ENCODE results near the gene SERGEF.

The SERGEF gene

GRCh38 chr11:17812091-17812864 lies 200.6 kb downstream of the SERGEF start:
- DNase-seq (ENCODE audit: low read depth): no peak

- DNase-seq (ENCODE audit: low read depth): no peak
Observed at GRCh38 chr11:17811352-17811751, 201.5 kb downstream of the SERGEF start.

- no peak for DNase-seq (ENCODE audit: low read depth)
Observed at GRCh38 chr11:17810746-17811145, 202.1 kb downstream of the SERGEF start.

- no peak for DNase-seq (ENCODE audit: low read depth)
Observed at GRCh38 chr11:17810041-17810440, 202.8 kb downstream of the SERGEF start.

DNA sequence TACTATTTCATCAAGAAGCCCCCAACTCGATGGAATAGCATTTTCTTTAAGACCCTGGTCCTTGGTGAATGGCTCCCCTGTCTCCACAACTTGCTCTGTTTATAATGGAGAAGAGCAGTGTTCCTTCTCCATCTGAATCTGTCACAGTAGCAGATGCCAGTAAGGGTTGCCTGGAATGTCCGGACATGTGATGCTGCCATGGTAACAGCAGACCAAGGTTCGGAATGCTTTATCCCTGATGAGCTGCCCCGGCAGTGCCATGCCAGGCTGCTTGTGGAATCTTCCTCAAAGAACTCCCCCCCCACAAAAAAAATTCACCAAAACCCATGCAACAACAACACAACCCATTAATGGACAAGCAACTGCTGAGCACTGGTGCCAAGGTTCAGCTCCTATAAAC lies 205.8 kb downstream of the SERGEF start:
- DNase-seq (ENCODE audit: low read depth): no peak

DNA sequence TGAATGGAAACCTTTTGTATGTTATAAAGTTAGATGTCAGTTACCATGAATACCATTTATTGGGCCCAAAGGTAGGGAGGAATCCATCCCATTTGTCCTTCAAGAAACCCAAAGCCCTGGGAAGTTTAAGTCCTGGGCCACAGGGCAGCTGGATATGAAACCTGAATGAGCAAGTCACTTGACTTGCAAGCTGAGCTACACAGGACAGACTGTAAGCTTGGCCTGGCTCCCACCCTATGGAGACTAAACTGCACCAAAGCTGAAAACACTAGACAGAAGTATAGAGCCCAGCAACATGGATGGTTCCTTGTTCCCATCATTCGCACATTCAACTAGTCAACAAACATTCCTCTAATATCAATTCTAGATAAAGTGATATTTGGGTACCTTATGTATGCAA lies 207.0 kb downstream of the SERGEF start:
- no peak for DNase-seq (ENCODE audit: low read depth)

- no peak for DNase-seq (ENCODE audit: low read depth)
Observed at GRCh38 chr11:17805043-17805442, 207.8 kb downstream of the SERGEF start.

- no peak for DNase-seq (ENCODE audit: low read depth)
Observed at GRCh38 chr11:17803754-17804334, 209.0 kb downstream of the SERGEF start.

DNA sequence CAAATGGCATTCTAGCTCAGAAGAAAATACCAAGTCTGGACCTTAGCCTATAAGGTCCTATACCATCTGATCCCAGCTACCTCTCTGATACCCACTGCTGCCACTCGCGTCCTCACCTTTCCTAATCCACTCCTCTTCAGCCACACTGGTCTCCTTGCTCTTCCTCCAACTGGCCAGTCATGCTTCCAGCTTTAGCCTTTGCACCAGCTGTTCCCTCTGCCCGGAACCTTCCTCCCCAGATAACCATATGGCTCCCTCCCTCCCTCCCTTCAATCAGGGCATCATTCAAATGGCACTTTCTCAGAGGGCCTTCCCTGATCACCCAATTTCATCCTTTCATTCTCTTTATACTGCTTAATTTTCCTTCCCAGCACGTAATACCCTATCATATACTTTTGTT lies 210.4 kb downstream of the SERGEF start:
- DNase-seq (ENCODE audit: low read depth): no peak

DNA sequence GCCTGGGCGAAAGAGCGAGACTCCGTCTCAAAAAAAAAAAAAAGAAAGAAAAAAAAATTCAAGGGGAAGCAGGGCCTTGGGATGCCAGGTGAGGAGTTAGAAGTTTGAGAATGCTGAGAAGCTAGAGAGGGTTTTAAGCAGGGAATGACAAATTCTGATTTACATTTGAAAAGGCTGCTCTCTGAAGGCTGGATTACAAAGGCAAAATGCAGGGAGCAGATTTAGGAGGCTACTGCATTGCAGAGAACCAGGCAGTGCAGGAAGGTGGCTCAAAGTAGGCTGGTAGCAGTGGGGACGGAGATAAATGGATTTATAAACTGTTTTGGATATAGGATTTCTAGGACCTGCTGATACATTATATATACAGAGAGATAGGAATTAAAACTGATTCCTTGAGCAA lies 211.7 kb downstream of the SERGEF start:
- no peak for DNase-seq (ENCODE audit: low read depth)

DNA sequence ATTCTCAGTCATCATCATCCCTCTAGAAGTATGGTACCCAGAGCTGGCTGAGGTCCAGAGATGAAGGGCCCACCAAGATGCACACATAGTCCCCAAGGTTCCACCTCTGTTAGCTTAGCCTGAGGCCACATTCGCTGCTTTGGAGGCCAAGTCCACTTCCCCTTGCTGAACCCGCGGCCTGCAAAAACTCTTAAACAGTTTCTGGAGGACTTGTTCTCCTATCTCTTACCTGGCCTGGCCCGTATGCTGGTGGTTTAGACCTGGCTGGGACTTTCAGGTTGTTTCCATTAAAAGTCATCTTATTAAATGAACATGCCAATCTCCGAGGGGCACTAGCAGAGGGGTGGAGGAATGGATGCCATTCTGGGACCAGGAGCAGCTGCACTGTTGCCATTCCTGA lies 213.7 kb downstream of the SERGEF start:
- no peak for DNase-seq (ENCODE audit: low read depth)

DNA sequence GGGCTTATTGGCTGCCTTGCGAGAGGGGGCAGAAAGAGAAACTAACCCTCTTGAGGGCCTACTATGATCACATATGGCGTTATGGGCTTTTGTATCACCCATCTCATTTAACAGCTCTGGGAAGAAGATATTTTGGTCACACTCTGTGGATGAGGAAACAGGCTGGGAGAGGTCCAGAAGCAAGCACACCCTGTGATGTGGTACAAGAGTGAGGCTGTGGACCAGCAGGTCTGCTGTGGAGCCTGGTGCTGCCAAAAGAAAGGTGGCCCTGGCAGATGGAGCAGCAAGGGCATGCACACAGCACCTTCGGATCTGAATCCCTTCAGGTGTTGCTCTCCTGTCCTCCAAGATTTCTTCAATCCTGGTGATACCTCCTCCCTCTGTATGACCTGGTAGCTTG lies 214.1 kb downstream of the SERGEF start:
- no peak for DNase-seq (ENCODE audit: low read depth)

- DNase-seq (ENCODE audit: low read depth): no peak
Observed at GRCh38 chr11:17798253-17798652, 214.6 kb downstream of the SERGEF start.

DNA sequence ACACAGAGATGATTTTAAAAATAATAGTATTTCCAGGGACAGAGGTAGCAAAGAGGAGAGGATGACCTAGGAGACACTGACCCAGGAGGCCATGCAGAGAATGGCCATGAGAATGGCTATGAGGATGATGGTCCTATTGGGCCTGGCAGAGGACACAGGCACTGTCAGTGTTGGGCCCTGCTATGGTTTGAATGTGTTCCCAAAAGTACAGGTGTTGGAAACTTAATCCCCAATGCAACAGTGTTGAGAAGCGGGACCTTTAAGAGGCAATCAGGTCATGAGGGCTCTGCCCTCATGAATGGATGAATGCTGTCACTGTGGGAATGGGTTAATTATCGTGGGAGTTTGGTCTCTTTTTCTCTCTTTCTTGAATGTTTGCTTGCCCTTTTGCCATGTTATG lies 216.7 kb downstream of the SERGEF start:
- DNase-seq (ENCODE audit: low read depth): no peak

- no peak for DNase-seq (ENCODE audit: low read depth)
Observed at GRCh38 chr11:17794981-17795380, 217.9 kb downstream of the SERGEF start.

DNA sequence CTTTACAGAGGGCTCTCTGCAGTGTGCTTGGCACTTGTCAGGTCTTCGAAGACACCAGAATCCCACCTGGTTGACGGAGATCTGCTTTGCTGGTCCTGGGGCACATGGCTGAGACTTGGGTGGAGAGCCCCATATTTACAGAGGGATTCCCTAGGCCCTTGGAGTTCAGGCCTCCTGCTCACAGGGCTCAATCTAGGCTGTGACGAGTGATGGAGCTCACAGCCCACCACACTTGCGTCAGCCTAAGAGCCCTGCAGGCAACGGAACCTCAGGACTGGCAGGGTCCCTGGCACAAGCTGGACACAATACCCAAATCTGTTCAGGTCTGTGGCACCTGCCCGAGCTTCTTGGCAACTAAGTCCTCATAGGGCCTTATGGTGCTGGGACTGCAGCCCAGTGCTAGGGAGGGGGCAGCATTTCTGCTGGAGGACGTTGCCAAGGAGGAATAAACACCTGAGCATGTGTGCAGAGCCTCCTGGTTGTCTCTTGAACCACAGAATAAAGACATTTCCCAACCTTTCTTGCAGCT lies 219.1 kb downstream of the SERGEF start:
- DNase-seq (ENCODE audit: low read depth): no peak

GRCh38 chr11:17792161-17792560 lies 220.7 kb downstream of the SERGEF start:
- DNase-seq (ENCODE audit: low read depth): no peak

GRCh38 chr11:17791144-17791543 lies 221.7 kb downstream of the SERGEF start:
- DNase-seq (ENCODE audit: low read depth): no peak

- no peak for DNase-seq (ENCODE audit: low read depth)
Observed at GRCh38 chr11:17790453-17790852, 222.4 kb downstream of the SERGEF start.

DNA sequence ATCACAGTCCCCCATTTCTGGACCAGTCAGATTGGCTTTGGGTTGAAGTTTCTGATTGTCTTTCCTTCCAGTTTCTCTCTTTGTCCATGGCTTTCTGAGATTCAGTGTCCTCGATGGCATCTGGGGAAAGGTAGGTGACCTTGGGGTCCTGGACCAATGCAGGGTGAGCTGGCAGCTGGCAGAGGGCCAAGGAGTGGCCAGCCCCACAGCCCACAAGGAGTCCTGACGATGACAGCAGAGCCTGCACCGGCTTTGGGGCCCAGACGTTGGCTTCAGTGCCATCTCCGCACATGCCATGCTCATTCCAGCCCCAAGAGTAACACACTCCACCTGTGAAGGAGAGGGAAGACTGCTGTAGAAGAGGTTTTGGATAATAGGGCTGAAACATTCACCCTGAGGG lies 224.8 kb downstream of the SERGEF start:
- DNase-seq (ENCODE audit: low read depth): no peak

GRCh38 chr11:17786824-17787525 lies 225.9 kb downstream of the SERGEF start:
- DNase-seq (ENCODE audit: low read depth): no peak

GRCh38 chr11:17783878-17784277 lies 229.0 kb downstream of the SERGEF start:
- no peak for DNase-seq (ENCODE audit: low read depth)

All from stimulated activated CD8-positive, alpha-beta memory T cell treated with anti-CD3 and anti-CD28 coated beads, Interleukin-7, amount 100 ng/mL, for 24 hours (primary cell).